Right lobe of liver (tissue), 4 donors: ENCODE data around the gene MOGAT2.

Source experiments
- POLR2A ChIP-seq: fragments of 450-650 bp; IDR thresholded peaks from one replicate; pipeline ENCODE4 v1.6.1; 2017; ENCODE audit warnings: antibody characterized with exemption, mild to moderate bottlenecking
- TF ChIP-seq, protein P1 (sequence below), 4 donors: fragments of 200-600 bp in 3 of 4; fragments of 450-650 bp in 1 of 4; IDR thresholded peaks; one replicate each; pipeline versions ENCODE4 v1.5.1 to v1.8.0; 2016 to 2022; ENCODE audit warnings: antibody characterized with exemption in 4 of 4, mild to moderate bottlenecking in 2 of 4
- donor health status: DM: no; HTN: no; CAD: no.
- donor health status: DM: no; HTN: no; CAD: no.
- donor health status: DM: no; HTN: yes; CAD: no.

DNA sequence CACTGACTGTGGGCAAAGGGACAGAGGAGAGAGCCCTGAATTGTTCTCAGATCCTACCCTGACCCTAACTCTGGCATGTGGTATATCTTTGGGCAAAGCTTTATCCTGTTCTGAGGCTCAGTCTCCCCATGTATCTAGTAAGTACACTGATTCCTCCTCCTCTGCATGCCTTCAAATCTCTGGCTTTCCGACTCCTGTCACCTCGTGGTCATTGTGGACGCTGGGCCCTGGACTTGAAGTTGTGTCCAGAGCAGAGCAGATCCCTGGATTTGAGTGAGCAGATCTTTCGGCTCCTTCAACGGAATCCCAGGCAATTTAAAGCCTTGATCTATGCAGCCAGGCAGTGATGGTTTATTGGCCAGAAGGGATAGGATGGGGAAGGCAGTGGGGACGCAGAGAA is 3.0 kb downstream of the MOGAT2 start:
- TF ChIP-seq, protein P1, sequence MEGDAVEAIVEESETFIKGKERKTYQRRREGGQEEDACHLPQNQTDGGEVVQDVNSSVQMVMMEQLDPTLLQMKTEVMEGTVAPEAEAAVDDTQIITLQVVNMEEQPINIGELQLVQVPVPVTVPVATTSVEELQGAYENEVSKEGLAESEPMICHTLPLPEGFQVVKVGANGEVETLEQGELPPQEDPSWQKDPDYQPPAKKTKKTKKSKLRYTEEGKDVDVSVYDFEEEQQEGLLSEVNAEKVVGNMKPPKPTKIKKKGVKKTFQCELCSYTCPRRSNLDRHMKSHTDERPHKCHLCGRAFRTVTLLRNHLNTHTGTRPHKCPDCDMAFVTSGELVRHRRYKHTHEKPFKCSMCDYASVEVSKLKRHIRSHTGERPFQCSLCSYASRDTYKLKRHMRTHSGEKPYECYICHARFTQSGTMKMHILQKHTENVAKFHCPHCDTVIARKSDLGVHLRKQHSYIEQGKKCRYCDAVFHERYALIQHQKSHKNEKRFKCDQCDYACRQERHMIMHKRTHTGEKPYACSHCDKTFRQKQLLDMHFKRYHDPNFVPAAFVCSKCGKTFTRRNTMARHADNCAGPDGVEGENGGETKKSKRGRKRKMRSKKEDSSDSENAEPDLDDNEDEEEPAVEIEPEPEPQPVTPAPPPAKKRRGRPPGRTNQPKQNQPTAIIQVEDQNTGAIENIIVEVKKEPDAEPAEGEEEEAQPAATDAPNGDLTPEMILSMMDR (IDR thresholded peaks at IDR 0.05): no peak
- no peak for TF ChIP-seq POLR2A
